ENCODE measurements around the gene SYNGR3.

Gene SYNGR3

GRCh38 chr16:1989209-1990100, at the start of gene SYNGR3:
Gene SYNGR3, plus strand, starts transcription at chr16:1989970. Its CDS starts 133 bp downstream, at chr16:1990103.
- CTCF ChIA-PET, result no interaction called here
- TF ChIP-seq ZNF384 (IDR thresholded peaks at IDR 0.05), result no peak
- TF ChIP-seq SUZ12 (IDR thresholded peaks at IDR 0.05), result no peak
- no peak for TF ChIP-seq FOXK2 (IDR thresholded peaks at IDR 0.05)
- no peak for TF ChIP-seq L3MBTL2 (conservative IDR thresholded peaks at IDR 0.05)
- TF ChIP-seq PKNOX1 (IDR thresholded peaks at IDR 0.05), result no peak
- no peak for TF ChIP-seq SP1 (IDR thresholded peaks at IDR 0.05)
- no peak for TF ChIP-seq NFRKB (IDR thresholded peaks at IDR 0.05)
- TF ChIP-seq FOXM1 (IDR thresholded peaks at IDR 0.05; ENCODE audit: borderline replicate concordance), result no peak
- TF ChIP-seq BHLHE40 (IDR thresholded peaks at IDR 0.05; ENCODE audit: borderline replicate concordance), result no peak
- no peak for TF ChIP-seq FOXA1 (IDR thresholded peaks at IDR 0.05)
- TF ChIP-seq CTBP1 (IDR thresholded peaks at IDR 0.05; ENCODE audit: borderline replicate concordance), result no peak
- TF ChIP-seq LEF1 (IDR thresholded peaks at IDR 0.05; ENCODE audit: borderline replicate concordance), result no peak
- no peak for TF ChIP-seq ARNT (IDR thresholded peaks at IDR 0.05)
- no peak for TF ChIP-seq ELF4 (IDR thresholded peaks at IDR 0.05)
- no peak for TF ChIP-seq HDGF (IDR thresholded peaks at IDR 0.05; ENCODE audit: borderline replicate concordance)
- no peak for TF ChIP-seq TARDBP (IDR thresholded peaks at IDR 0.05)
- DNase-seq (ENCODE audit: extremely low spot score), result no peak
- POLR2A ChIA-PET, result interaction anchor here (1.1 to 1.2 kb wide), 2 partner anchors 8 to 18 kb away, joined by 3 read pairs; no protein-coding TSS in a partner anchor

- no peak for DNase-seq (ENCODE audit: extremely low spot score)
- TF ChIP-seq FOXA1 (IDR thresholded peaks at IDR 0.05), result no peak
- TF ChIP-seq ZNF384 (IDR thresholded peaks at IDR 0.05), result no peak
- no peak for TF ChIP-seq CTBP1 (IDR thresholded peaks at IDR 0.05; ENCODE audit: borderline replicate concordance)
- no peak for TF ChIP-seq L3MBTL2 (conservative IDR thresholded peaks at IDR 0.05)
- no peak for TF ChIP-seq SP1 (IDR thresholded peaks at IDR 0.05)
- no peak for TF ChIP-seq PKNOX1 (IDR thresholded peaks at IDR 0.05)
- no peak for TF ChIP-seq BHLHE40 (IDR thresholded peaks at IDR 0.05; ENCODE audit: borderline replicate concordance)
- TF ChIP-seq ELF4 (IDR thresholded peaks at IDR 0.05), result no peak
- no peak for TF ChIP-seq FOXM1 (IDR thresholded peaks at IDR 0.05; ENCODE audit: borderline replicate concordance)
- no peak for TF ChIP-seq TARDBP (IDR thresholded peaks at IDR 0.05)
- TF ChIP-seq HDGF (IDR thresholded peaks at IDR 0.05; ENCODE audit: borderline replicate concordance), result no peak
- no peak for TF ChIP-seq LEF1 (IDR thresholded peaks at IDR 0.05; ENCODE audit: borderline replicate concordance)
- TF ChIP-seq FOXK2 (IDR thresholded peaks at IDR 0.05), result no peak
- no peak for TF ChIP-seq NFRKB (IDR thresholded peaks at IDR 0.05)
- TF ChIP-seq ARNT (IDR thresholded peaks at IDR 0.05), result no peak
- TF ChIP-seq SUZ12 (IDR thresholded peaks at IDR 0.05), result no peak
- ChIA-PET CTCF (interaction anchor here (0.6 to 2.3 kb wide), 20 partner anchors 8 to 127 kb away, joined by 3 to 36 read pairs (median 4); partner anchors contain the start of genes NOXO1, RPL3L and RPS2), POLR2A (interaction anchor here (0.6 to 5.2 kb wide), 10 partner anchors 7 to 215 kb away, joined by 3 to 95 read pairs (median 5); partner anchors contain the start of genes NUBP2, RNF151, RPS2 and SPSB3)
Observed at GRCh38 chr16:1940273-1941161, 49.3 kb upstream of the SYNGR3 start.

GRCh38 chr16:1941162-1942046, 48.4 kb upstream of the SYNGR3 start:
- CTCF ChIA-PET, result interaction anchor here (0.6 to 2.3 kb wide), 20 partner anchors 9 to 1144 kb away, joined by 3 to 36 read pairs (median 4); partner anchors contain the start of genes NDUFB10, NOXO1, RPL3L and RPS2
- TF ChIP-seq CTBP1 (IDR thresholded peaks at IDR 0.05; ENCODE audit: borderline replicate concordance) (no peak), ELF4 (IDR thresholded peaks at IDR 0.05) (no peak), TARDBP (IDR thresholded peaks at IDR 0.05) (no peak), HDGF (IDR thresholded peaks at IDR 0.05; ENCODE audit: borderline replicate concordance) (no peak), FOXA1 (IDR thresholded peaks at IDR 0.05) (no peak), L3MBTL2 (conservative IDR thresholded peaks at IDR 0.05) (no peak), BHLHE40 (IDR thresholded peaks at IDR 0.05; ENCODE audit: borderline replicate concordance) (no peak), LEF1 (IDR thresholded peaks at IDR 0.05; ENCODE audit: borderline replicate concordance) (no peak), NFRKB (IDR thresholded peaks at IDR 0.05) (no peak), SP1 (IDR thresholded peaks at IDR 0.05) (no peak), PKNOX1 (IDR thresholded peaks at IDR 0.05) (no peak), FOXM1 (IDR thresholded peaks at IDR 0.05; ENCODE audit: borderline replicate concordance) (no peak), SUZ12 (IDR thresholded peaks at IDR 0.05) (no peak), ARNT (IDR thresholded peaks at IDR 0.05) (no peak), FOXK2 (IDR thresholded peaks at IDR 0.05) (no peak), ZNF384 (IDR thresholded peaks at IDR 0.05) (no peak)
- POLR2A ChIA-PET, result interaction anchor here (0.8 to 5.2 kb wide), 10 partner anchors 8 to 214 kb away, joined by 3 to 95 read pairs (median 5); partner anchors contain the start of genes NUBP2, RNF151, RPS2 and SPSB3
- DNase-seq (ENCODE audit: extremely low spot score), result peak; percentile 79

All from HEK293T (cell line).